Esophagus muscularis mucosa (tissue), 4 donors: ENCODE data around the gene ZBBX.

Experiments
- EP300 ChIP-seq: sonication (generic); formaldehyde crosslinking; IDR thresholded peaks from one replicate; pipeline ENCODE4 v1.6.1; 2017; ENCODE audit warnings: antibody characterized with exemption
- POLR2A ChIP-seq: fragments of 450-650 bp; IDR thresholded peaks from one replicate; pipeline ENCODE4 v1.6.1; 2017; ENCODE audit warnings: antibody characterized with exemption, moderate library complexity, mild to moderate bottlenecking, low read depth
- POLR2AphosphoS5 ChIP-seq, 2 donors: sonication (generic); formaldehyde crosslinking; IDR thresholded peaks; one replicate each; pipeline ENCODE4 v1.6.1; 2017; ENCODE audit warnings: antibody characterized with exemption in 2 of 2
- TF ChIP-seq, protein P1 (sequence below), 3 experiments: fragments of 200-600 bp in 2 of 3; fragments of 450-650 bp in 1 of 3; sonication (generic) in 2 of 3; IDR thresholded peaks; one replicate each; pipeline ENCODE4 v1.5.1; 2017 to 2019; ENCODE audit warnings: antibody characterized with exemption in 3 of 3, mild to moderate bottlenecking in 2 of 3, moderate library complexity in 1 of 3

GRCh38 chr3:167346171-167346570 lies 33.9 kb downstream of the ZBBX start:
- no peak for TF ChIP-seq POLR2A
- TF ChIP-seq, protein P1, sequence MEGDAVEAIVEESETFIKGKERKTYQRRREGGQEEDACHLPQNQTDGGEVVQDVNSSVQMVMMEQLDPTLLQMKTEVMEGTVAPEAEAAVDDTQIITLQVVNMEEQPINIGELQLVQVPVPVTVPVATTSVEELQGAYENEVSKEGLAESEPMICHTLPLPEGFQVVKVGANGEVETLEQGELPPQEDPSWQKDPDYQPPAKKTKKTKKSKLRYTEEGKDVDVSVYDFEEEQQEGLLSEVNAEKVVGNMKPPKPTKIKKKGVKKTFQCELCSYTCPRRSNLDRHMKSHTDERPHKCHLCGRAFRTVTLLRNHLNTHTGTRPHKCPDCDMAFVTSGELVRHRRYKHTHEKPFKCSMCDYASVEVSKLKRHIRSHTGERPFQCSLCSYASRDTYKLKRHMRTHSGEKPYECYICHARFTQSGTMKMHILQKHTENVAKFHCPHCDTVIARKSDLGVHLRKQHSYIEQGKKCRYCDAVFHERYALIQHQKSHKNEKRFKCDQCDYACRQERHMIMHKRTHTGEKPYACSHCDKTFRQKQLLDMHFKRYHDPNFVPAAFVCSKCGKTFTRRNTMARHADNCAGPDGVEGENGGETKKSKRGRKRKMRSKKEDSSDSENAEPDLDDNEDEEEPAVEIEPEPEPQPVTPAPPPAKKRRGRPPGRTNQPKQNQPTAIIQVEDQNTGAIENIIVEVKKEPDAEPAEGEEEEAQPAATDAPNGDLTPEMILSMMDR (IDR thresholded peaks at IDR 0.05) = no peak
- no peak for TF ChIP-seq EP300
- no peak for TF ChIP-seq POLR2AphosphoS5 (IDR thresholded peaks at IDR 0.05)
